ENCODE measurements around the gene PRR15L. TPM values are rescaled to one million over a fixed set of nuclear protein-coding genes. Genes with fewer than 3 reads are reported as not detected.

The PRR15L gene
- total and polyA plus RNA-seq, 2 of the 8 experiments (the other 6 are each of a cell fraction or from before 2014, with no cell fraction given): 0.26 to 1.1 TPM

DNA sequence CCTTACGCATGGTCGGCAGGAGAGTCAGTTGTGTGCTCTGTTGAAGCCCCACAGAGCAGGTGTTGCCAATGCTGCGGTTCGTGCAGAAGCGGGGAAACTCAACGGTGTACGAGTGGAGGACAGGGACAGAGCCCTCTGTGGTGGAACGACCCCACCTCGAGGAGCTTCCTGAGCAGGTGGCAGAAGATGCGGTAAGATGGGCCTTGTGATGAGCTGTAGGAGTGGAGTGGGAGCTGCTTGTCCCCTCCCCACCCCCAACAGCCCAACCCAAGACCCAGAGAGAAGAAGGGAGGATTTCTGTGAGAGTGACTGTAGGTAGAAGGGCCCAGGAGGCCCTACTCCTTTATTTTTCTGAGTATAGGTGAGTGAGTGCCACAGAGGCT lies 18.1 kb upstream of the PRR15L start:
- no peak overlapping the region for H3K27ac ChIP-seq (ENCODE audit: low read depth, low read length)
- no peak for TF ChIP-seq BCL11A (IDR thresholded peaks at IDR 0.05; ENCODE audit: low read depth in 2 of 2, low read length in 2 of 2)
- TF ChIP-seq SP1 (IDR thresholded peaks at IDR 0.05; ENCODE audit: low read depth, low read length): no peak
- TF ChIP-seq USF2 (IDR thresholded peaks at IDR 0.05; ENCODE audit: low read length): no peak
- no peak for TF ChIP-seq YY1 (IDR thresholded peaks at IDR 0.05; ENCODE audit: low read depth, low read length)
- no peak for TF ChIP-seq EGR1 (IDR thresholded peaks at IDR 0.05; ENCODE audit: borderline replicate concordance, low read depth, low read length)
- TF ChIP-seq RAD21 (IDR thresholded peaks at IDR 0.05 in 1 of 2, conservative IDR thresholded peaks at IDR 0.05 in 1 of 2; ENCODE audit: low read depth in 2 of 2, low read length in 2 of 2): no peak
- WGBS, 2 experiments (ENCODE audit: extremely low coverage in 1 of 2, insufficient coverage in 1 of 2, insufficient read length in 1 of 2, insufficient replicate concordance in 2 of 2, low coverage in 1 of 2, low lambda C conversion rate in 2 of 2, missing lambda C conversion rate in 1 of 2): 98% methylated on average over 10 of the region's 10 CpGs; no CpG with 5 or more reads in 1 of the 2 experiments
- ChIA-PET POLR2A (ENCODE audit: partially characterized antibody) (interaction anchor here (0.7 to 1.4 kb wide), 4 partner anchors 11 to 153 kb away, joined by 3 to 4 read pairs (median 3); partner anchors contain the start of gene NFE2L1), CTCF (ENCODE audit: partially characterized antibody) (interaction anchor here (0.8 to 40.5 kb wide), 11 partner anchors 11 to 133 kb away, joined by 3 to 1010 read pairs (median 8); partner anchors contain the start of genes PNPO and PRR15L)
- H2BK120ac ChIP-seq (replicated peaks; ENCODE audit: low read depth, low read length): no peak overlapping the region
- H4K8ac ChIP-seq (ENCODE audit: extremely low read depth, insufficient read depth, low read length): no peak overlapping the region
- DNase-seq (ENCODE audit: low read depth in 1 of 2, low spot score in 2 of 2) (no peak), FAIRE-seq (no peak)
- no peak overlapping the region for H3K4me2 ChIP-seq (ENCODE audit: insufficient read depth in 1 of 2, low read depth in 2 of 2, low read length in 2 of 2)
- H3K56ac ChIP-seq (replicated peaks; ENCODE audit: insufficient read length, low read depth, low read length): no peak overlapping the region
- H3K23me2 ChIP-seq (ENCODE audit: low read depth, low read length): peaks cover 4% of the 10 kb centered on the region; the same call in 1 of the 2 replicates
- H3K4ac ChIP-seq (replicated peaks; ENCODE audit: insufficient read length, low read depth, low read length): no peak overlapping the region
- no peaks in the 10 kb centered on the region for H3K9me3 ChIP-seq (ENCODE audit: insufficient read depth in 2 of 2, low read depth in 1 of 2, low read length in 1 of 2)
- H2BK12ac ChIP-seq (ENCODE audit: low read depth, low read length): no peak overlapping the region
- peaks cover 0 to 12% of the 10 kb centered on the region in 2 experiments; a peak in 1 of 4 replicates for H3K79me2 ChIP-seq (ENCODE audit: control insufficient read depth in 1 of 2, insufficient read depth in 2 of 2, low read length in 2 of 2)
- no peaks in the 10 kb centered on the region for H4K20me1 ChIP-seq (replicated peaks in 1 of 2; ENCODE audit: control insufficient read depth in 1 of 2, insufficient read depth in 2 of 2, low read length in 2 of 2)
- H3K27me3 ChIP-seq (replicated peaks in 1 of 4; ENCODE audit: control insufficient read depth in 3 of 4, extremely low read depth in 1 of 4, insufficient read depth in 3 of 4, low read length in 3 of 4): no peaks in the 10 kb centered on the region
- no peak overlapping the region for H4K91ac ChIP-seq (replicated peaks; ENCODE audit: insufficient read length, low read length)
- no peak overlapping the region for H2AFZ ChIP-seq (ENCODE audit: low read length)
- H3K79me1 ChIP-seq (ENCODE audit: low read depth, low read length): peaks cover 3% of the 10 kb centered on the region; the same call in 1 of the 2 replicates
- no peak overlapping the region for H4K5ac ChIP-seq (ENCODE audit: insufficient read length, low read depth, low read length)
- H3K36me3 ChIP-seq (ENCODE audit: control insufficient read depth in 2 of 4, insufficient read depth in 4 of 4, low read length in 3 of 4): peaks cover 18 to 54% (median 41%) of the 10 kb centered on the region in 4 experiments; a peak in 7 of 8 replicates
- H3K23ac ChIP-seq (ENCODE audit: insufficient read length): no peak overlapping the region
- no peak overlapping the region for H3K4me3 ChIP-seq (ENCODE audit: extremely low read depth in 1 of 4, insufficient read depth in 2 of 4, low read depth in 3 of 4, low read length in 4 of 4)
- no peak overlapping the region for H2BK5ac ChIP-seq (ENCODE audit: low read depth, low read length)
- H3K18ac ChIP-seq (ENCODE audit: extremely low read depth, low read length): no peak overlapping the region
- H3K4me1 ChIP-seq (replicated peaks in 1 of 4; ENCODE audit: control insufficient read depth in 3 of 4, insufficient read depth in 4 of 4, low read length in 3 of 4): peaks cover 0 to 6% (median 0%) of the 10 kb centered on the region in 4 experiments; a peak in 3 of 7 replicates
- H2AK5ac ChIP-seq (ENCODE audit: low read depth, low read length): no peak overlapping the region
- H2BK20ac ChIP-seq (ENCODE audit: low read length): no peak overlapping the region
- no peak overlapping the region for H3K9ac ChIP-seq (replicated peaks in 1 of 4; ENCODE audit: extremely low read depth in 1 of 4, low read depth in 3 of 4, low read length in 3 of 4)
- no peak overlapping the region for H3K14ac ChIP-seq (ENCODE audit: insufficient read length)
- no peak overlapping the region for H2BK15ac ChIP-seq (ENCODE audit: low read length)

Data from H1 (cell line).